C4-2B (cell line): ENCODE data around the gene SUPT6H.
"Not testable (repeated sequence)": the region's sequence is repeated elsewhere in the genome, so short reads cannot be mapped to it uniquely, and the experiment has no call there.

ENCODE experiments used
- CTCF ChIP-seq: fragments of 450-650 bp; conservative IDR thresholded peaks from 2 replicates; pipeline ENCODE4 v1.5.1; 2017; ENCODE audit warnings: mild to moderate bottlenecking
- ZFX ChIP-seq: fragments of 450-650 bp; IDR thresholded peaks from 2 replicates; pipeline ENCODE4 v1.6.1; 2017

DNA sequence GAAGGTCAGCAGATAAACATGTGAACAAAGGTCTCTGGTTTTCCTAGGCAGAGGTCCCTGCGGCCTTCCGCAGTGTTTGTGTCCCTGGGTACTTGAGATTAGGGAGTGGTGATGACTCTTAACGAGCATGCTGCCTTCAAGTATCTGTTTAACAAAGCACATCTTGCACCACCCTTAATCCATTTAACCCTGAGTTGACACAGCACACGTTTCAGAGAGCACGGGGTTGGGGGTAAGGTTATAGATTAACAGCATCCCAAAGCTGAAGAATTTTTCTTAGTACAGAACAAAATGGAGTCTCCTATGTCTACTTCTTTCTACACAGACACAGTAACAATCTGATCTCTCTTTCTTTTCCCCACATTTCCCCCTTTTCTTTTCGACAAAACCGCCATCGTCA, 3.7 kb upstream of the SUPT6H start:
- TF ChIP-seq CTCF, ZFX: not testable (repeated sequence)
